C4-2B (cell line): Measurements from ENCODE around the gene TMOD1.
"Not testable (repeated sequence)": the region's sequence is repeated elsewhere in the genome, so short reads cannot be mapped to it uniquely, and the experiment has no call there.

Experiments
- H3K27ac ChIP-seq: fragments of 450-650 bp; 2 replicates; pipeline ENCODE4 v1.5.1; 2017
- CTCF ChIP-seq: fragments of 450-650 bp; conservative IDR thresholded peaks from 2 replicates; pipeline ENCODE4 v1.5.1; 2017; ENCODE audit warnings: mild to moderate bottlenecking
- ZFX ChIP-seq: fragments of 450-650 bp; IDR thresholded peaks from 2 replicates; pipeline ENCODE4 v1.6.1; 2017

TMOD1 gene

DNA sequence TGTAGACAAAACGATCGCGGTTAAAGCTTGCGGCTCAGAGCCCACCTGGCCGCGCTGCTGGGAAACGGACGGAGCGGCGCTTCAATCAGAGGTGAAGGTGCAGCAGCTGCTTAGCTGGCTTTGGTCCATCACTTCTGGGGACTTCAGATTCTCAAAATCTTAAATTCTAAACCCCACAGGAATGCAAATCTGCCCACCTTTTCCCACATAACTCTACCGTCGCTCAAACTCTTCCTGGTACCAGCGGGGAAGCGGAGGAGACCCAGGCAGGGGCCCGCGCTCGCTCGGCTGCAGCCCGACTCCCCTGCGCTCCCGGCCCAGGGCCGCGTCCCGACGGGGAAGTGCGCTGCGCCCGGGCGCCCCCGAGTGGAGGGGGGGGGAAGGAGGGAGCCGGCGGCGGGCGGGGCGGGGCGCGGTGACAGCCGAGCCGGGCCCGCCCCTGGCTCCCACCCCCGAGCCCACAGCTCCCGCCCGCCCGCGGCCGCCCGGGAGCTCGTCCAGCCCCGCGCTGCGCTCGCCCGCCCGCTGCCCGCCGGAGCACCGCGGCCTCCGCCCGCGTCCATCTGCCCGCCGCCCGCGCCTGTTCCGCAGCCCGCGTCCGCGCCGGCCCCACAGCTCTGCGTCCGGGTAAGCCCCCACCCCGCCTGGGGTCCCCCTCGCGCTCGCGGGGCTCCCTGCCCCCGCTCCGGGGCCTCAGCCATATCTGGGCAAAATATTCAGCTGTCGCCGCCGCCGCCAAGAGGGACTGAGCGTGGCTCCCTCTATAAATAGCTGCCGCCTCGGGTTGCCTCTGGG is at the start of gene TMOD1:
Gene TMOD1 (plus strand): TSS at position 490 of the 795 bp plus-strand sequence. CDS start 22,523 bp downstream, outside the sequence.
- TF ChIP-seq CTCF, result peak; percentile 73
- TF ChIP-seq ZFX, result no peak

DNA sequence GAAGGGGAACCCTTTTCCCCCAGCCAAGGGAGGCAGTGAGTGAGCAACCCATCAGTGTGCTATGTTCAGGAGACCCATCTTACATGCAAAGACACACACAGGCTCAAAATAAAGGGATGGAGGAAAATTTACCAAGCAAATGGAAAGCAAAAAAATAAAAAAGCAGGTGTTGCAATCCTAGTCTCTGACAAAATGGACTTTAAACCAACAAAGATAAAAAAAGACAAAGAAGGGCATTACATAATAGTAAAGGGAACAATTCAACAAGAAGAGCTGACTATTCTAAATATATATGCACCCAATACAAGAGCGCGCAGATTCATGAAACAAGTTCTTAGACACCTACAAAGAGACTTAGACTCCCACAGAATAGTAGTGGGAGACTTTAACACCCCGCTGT is 47.9 kb upstream of the TMOD1 start:
- not testable (repeated sequence) for H3K27ac ChIP-seq

More for the DNA sequence above, at the start of gene TMOD1:
- peak within 1 kb of the TSS; percentile 16; the same call in 1 of the 2 replicates for H3K27ac ChIP-seq

- not testable (repeated sequence) for H3K27ac ChIP-seq
Measured at GRCh38 chr9:97456841-97457240, 44.6 kb upstream of the TMOD1 start.

- TF ChIP-seq CTCF (no peak), ZFX (no peak)
- H3K27ac ChIP-seq, result no peak overlapping the region
Measured at GRCh38 chr9:97459326-97459725, 42.1 kb upstream of the TMOD1 start.

- TF ChIP-seq ZFX (no peak), CTCF (no peak)
- H3K27ac ChIP-seq, result no peak overlapping the region
Measured at GRCh38 chr9:97462159-97462558, 39.3 kb upstream of the TMOD1 start.

- TF ChIP-seq ZFX, result no peak
- TF ChIP-seq CTCF, result no peak
- H3K27ac ChIP-seq, result no peak overlapping the region
Measured at GRCh38 chr9:97462914-97463313, 38.6 kb upstream of the TMOD1 start.

GRCh38 chr9:97468658-97469448 is 32.6 kb upstream of the TMOD1 start:
- TF ChIP-seq ZFX (no peak), CTCF (peak; percentile 93)
- H3K27ac ChIP-seq, result no peak overlapping the region

DNA sequence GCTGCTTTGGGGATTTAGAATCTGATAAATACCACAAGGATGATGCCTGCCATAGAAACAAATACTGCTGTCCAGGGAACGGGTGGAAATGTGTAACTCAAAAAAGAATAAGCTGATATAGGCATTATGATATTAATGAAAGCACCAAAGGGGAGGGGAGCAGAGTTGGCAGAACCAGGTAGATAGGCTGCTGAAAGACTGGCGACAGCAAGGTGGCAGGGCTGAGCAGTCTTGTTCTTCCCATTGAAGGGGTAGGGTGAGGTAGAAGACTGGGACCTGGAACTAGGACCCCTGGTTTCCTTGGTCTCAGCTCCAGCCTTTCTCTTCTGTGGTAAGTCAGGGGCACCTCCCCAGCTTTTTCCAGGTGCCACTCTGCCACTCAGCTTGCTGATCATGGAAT is 31.4 kb upstream of the TMOD1 start:
- H3K27ac ChIP-seq, result no peak overlapping the region
- TF ChIP-seq CTCF (peak; percentile 41), ZFX (no peak)
